Pancreas (tissue), 10 donors: ENCODE results near the gene UBA7. TPM values are rescaled to one million over a fixed set of nuclear protein-coding genes. Genes with fewer than 3 reads are reported as not detected.
"Not testable (repeated sequence)": the region's sequence is repeated elsewhere in the genome, so short reads cannot be mapped to it uniquely, and the experiment has no call there.

Experiments used
- ATAC-seq, 4 donors: fragments of 200-7000 bp; cut with Tn5 transposase; one replicate each; pipeline versions ENCODE4 v1.8.0 to v1.9.1; 2020; ENCODE audit warnings: mild to moderate bottlenecking in 4 of 4, moderate library complexity in 4 of 4
- DNase-seq, 6 donors: peaks; one replicate each; pipeline ENCODE4 v3.0.0-alpha.2; 2020
- FAIRE-seq: peaks from 2 replicates; lab custom pipeline; 2012; peaks lifted over from hg19 to GRCh38; lab: Jason Lieb, UNC
- H3K27ac ChIP-seq, 4 donors: fragments of 200-600 bp; sonication (generic); 1 replicate in 3 of 4; 2 replicates in 1 of 4; pipeline versions ENCODE4 v1.5.0 to v1.8.0; 2020
- H3K27me3 ChIP-seq, 4 donors: fragments of 200-600 bp; one replicate each; pipeline ENCODE4 v1.8.0; 2021
- H3K36me3 ChIP-seq, 3 donors: fragments of 200-600 bp; sonication (generic) in 1 of 3; one replicate each; pipeline versions ENCODE4 v1.5.0 to v1.8.0; 2020 to 2021
- H3K4me1 ChIP-seq, 3 donors: fragments of 200-600 bp; one replicate each; pipeline ENCODE4 v1.8.0; 2021
- H3K4me3 ChIP-seq, 4 donors: fragments of 200-600 bp; sonication (generic) in 2 of 4; one replicate each; pipeline versions ENCODE4 v1.5.0 to v1.8.0; 2020 to 2021
- H3K9me3 ChIP-seq, 4 donors: fragments of 200-600 bp; one replicate each; pipeline ENCODE4 v1.8.0; 2021
- CTCF ChIP-seq, 4 donors: fragments of 200-600 bp; sonication (generic) in 3 of 4; IDR thresholded peaks; one replicate each; pipeline versions ENCODE4 v1.5.0 to v1.8.0; 2021; ENCODE audit warnings: antibody characterized with exemption in 4 of 4
- WGBS, 2 donors: extraction: QIAGEN DNeasy Blood & Tissue Kit; methylation state at CpG; one replicate each; pipeline ENCODE4 v1.1.7; 2013; 5-methylcytosine and 5-hydroxymethylcytosine counted together
- intact Hi-C, 3 donors: fragments of 100-400 bp; cut with DNase I; formaldehyde crosslinking; loops; one replicate each; pipeline versions ENCODE4 v1.11.1 to v1.14.2; 2022
- polyA plus RNA-seq, 2 donors: library from polyadenylated mRNA; stranded (reverse); fragments of 200-250 nt; gene quantifications; one replicate each; pipeline ENCODE4 v1.2.3, GENCODE V29; 2013
- total RNA-seq, 6 donors: library from RNA; stranded (reverse); fragmentation: NEBNext Ultra II Directional in 4 of 6; extraction: Animal tissue kit (Norgen Biotek cat#: 25700) in 4 of 6; gene quantifications; one replicate each; pipeline versions ENCODE4 v1.2.1 to v1.2.4, GENCODE V29; 2021 to 2023
- donor health status: healthy with polysubstance abuse.
- donor health status: DM: no; HTN: no; CAD: no; lungs with moderate emphysema.
- donor health status: DM: no; HTN: no; CAD: no.
- donor health status: control.
- donor health status: control.
- donor health status: Bipolar disorder and iron deficiency.
- donor health status: DM: yes; HTN: yes; CAD: no.
- donor health status: DM: no; HTN: no; CAD: no.
- donor health status: DM: no; HTN: no; CAD: no.
- donor health status: DM: yes; HTN: yes; CAD: no.

Gene UBA7
- total and polyA plus RNA-seq, 8 donors = 17.7 to 86.2 (median 29.7) TPM

GRCh38 chr3:49780080-49780974 is 33.4 kb downstream of the UBA7 start:
- no peak for ATAC-seq

GRCh38 chr3:49779358-49780079 is 34.2 kb downstream of the UBA7 start:
- intact Hi-C loops = no loop called here
- no peaks in the 10 kb centered on the region for H3K27me3 ChIP-seq
- TF ChIP-seq CTCF (IDR thresholded peaks at IDR 0.05) = no peak
- H3K9me3 ChIP-seq = no peaks in the 10 kb centered on the region
- no peak for DNase-seq
- no peak overlapping the region for H3K4me3 ChIP-seq
- 93 to 94% methylated on average over 5 of the region's 5 CpGs for WGBS, 2 donors
- no peak for ATAC-seq
- no peak for FAIRE-seq
- H3K27ac ChIP-seq = no peak overlapping the region
- peaks cover 0 to 4% (median 0%) of the 10 kb centered on the region in 3 donors for H3K36me3 ChIP-seq
- peaks cover 0 to 6% (median 0%) of the 10 kb centered on the region in 3 donors for H3K4me1 ChIP-seq

More at GRCh38 chr3:49780080-49780974, 33.4 kb downstream of the UBA7 start:
- FAIRE-seq (no peak), DNase-seq (no peak)
- Histone ChIP-seq H3K27me3 (no peaks in the 10 kb centered on the region), H3K36me3 (peaks cover 0 to 4% (median 0%) of the 10 kb centered on the region in 3 donors), H3K4me1 (peaks cover 0 to 11% (median 6%) of the 10 kb centered on the region in 3 donors), H3K4me3 (no peak overlapping the region), H3K27ac (no peak overlapping the region), H3K9me3 (no peaks in the 10 kb centered on the region)
- intact Hi-C loops = no loop called here
- WGBS, 2 donors = 60 to 69% methylated on average over 4 of the region's 4 CpGs
- no peak for TF ChIP-seq CTCF (IDR thresholded peaks at IDR 0.05)

GRCh38 chr3:49776101-49776500 is 37.7 kb downstream of the UBA7 start:
- FAIRE-seq, H3K4me3 ChIP-seq, H3K36me3 ChIP-seq, H3K27ac ChIP-seq, intact Hi-C loops, DNase-seq, H3K27me3 ChIP-seq, H3K9me3 ChIP-seq, ATAC-seq, H3K4me1 ChIP-seq: not testable (repeated sequence)
- WGBS, 2 donors = 85 to 90% methylated on average over 8 of the region's 8 CpGs

- intact Hi-C loops = no loop called here
- Histone ChIP-seq H3K27ac (no peak overlapping the region), H3K9me3 (no peaks in the 10 kb centered on the region), H3K4me3 (no peak overlapping the region), H3K36me3 (no peaks in the 10 kb centered on the region), H3K4me1 (peaks cover 0 to 3% (median 0%) of the 10 kb centered on the region in 3 donors), H3K27me3 (no peaks in the 10 kb centered on the region)
- TF ChIP-seq CTCF (IDR thresholded peaks at IDR 0.05) = no peak
- ATAC-seq = peak in 1 of 4 donors; percentile 32
- FAIRE-seq = no peak
- WGBS, 2 donors = 69 to 85% methylated on average over 3 of the region's 3 CpGs
- no peak for DNase-seq
Observed at GRCh38 chr3:49775538-49775937, 38.2 kb downstream of the UBA7 start.

GRCh38 chr3:49772703-49773102 is 41.0 kb downstream of the UBA7 start:
- Histone ChIP-seq H3K36me3 (no peaks in the 10 kb centered on the region), H3K27me3 (no peaks in the 10 kb centered on the region), H3K9me3 (no peaks in the 10 kb centered on the region), H3K4me3 (no peak overlapping the region), H3K27ac (no peak overlapping the region), H3K4me1 (peaks cover 2 to 7% (median 4%) of the 10 kb centered on the region in 3 donors)
- WGBS, 2 donors = 98 to 100% methylated on average over 2 of the region's 2 CpGs
- ATAC-seq (no peak), DNase-seq (no peak), FAIRE-seq (no peak)
- no peak for TF ChIP-seq CTCF (IDR thresholded peaks at IDR 0.05)
- intact Hi-C loops = no loop called here
